ENCODE results near the gene POLQ. TPM values are rescaled to one million over a fixed set of nuclear protein-coding genes. Genes with fewer than 3 reads are reported as not detected.

Gene POLQ
- total RNA-seq, 2 donors from 2014 or later: under 0.01 to 0.66 TPM

DNA sequence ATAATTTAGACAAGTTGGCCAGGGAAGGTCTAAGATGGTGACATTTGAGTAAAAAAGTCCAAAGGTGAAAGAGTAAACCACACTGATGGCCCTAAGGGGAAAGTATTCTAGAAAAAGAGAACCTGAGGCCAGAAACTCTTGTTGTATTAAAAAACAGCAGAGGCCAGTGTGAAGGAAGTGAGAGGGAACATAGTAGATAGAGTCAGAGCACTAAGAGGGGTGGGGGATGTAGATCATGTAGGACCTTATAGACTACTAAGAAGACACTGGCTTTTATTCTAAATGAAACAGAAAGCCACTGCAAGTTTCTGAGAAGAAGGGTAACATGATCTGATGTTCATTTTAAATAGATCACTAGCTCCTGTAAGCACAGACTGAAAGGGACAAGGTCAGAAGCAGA is 14.5 kb downstream of the POLQ start:
- no peak overlapping the region for H3K4me3 ChIP-seq
- no peaks in the 10 kb centered on the region for H3K36me3 ChIP-seq (replicated peaks in 1 of 2; ENCODE audit: insufficient read depth in 1 of 2, low read depth in 2 of 2)
- ATAC-seq: no peak
- no peaks in the 10 kb centered on the region for H3K4me1 ChIP-seq
- H3K27me3 ChIP-seq: no peaks in the 10 kb centered on the region
- H3K27ac ChIP-seq: no peak overlapping the region
- H3K9me3 ChIP-seq: no peaks in the 10 kb centered on the region
- TF ChIP-seq POLR2A (IDR thresholded peaks at IDR 0.05): no peak
- TF ChIP-seq, protein P1, sequence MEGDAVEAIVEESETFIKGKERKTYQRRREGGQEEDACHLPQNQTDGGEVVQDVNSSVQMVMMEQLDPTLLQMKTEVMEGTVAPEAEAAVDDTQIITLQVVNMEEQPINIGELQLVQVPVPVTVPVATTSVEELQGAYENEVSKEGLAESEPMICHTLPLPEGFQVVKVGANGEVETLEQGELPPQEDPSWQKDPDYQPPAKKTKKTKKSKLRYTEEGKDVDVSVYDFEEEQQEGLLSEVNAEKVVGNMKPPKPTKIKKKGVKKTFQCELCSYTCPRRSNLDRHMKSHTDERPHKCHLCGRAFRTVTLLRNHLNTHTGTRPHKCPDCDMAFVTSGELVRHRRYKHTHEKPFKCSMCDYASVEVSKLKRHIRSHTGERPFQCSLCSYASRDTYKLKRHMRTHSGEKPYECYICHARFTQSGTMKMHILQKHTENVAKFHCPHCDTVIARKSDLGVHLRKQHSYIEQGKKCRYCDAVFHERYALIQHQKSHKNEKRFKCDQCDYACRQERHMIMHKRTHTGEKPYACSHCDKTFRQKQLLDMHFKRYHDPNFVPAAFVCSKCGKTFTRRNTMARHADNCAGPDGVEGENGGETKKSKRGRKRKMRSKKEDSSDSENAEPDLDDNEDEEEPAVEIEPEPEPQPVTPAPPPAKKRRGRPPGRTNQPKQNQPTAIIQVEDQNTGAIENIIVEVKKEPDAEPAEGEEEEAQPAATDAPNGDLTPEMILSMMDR (IDR thresholded peaks at IDR 0.05): no peak
- intact Hi-C loops (cut with DNase I): no loop called here
- DNase-seq: no peak

DNA sequence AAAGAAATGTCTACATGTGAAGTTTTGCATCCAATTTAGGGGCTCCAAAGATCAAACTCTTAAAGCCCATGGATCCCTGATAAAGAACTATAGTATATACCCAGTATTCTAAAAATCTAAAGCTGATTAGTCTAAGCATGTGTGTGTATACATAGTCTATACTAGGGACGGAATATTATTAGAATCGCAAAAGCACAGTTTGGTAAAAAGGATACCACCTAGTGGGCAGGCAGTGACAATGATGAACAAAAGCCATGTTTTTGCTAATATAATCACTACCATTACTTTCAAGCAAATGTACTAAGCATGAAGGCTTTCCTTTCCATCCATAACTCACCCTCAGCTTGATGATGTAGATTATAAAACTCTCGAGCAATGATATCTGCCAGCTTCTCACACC is 16.5 kb downstream of the POLQ start:
- intact Hi-C loops (cut with DNase I): no loop called here
- Histone ChIP-seq H3K4me3 (no peak overlapping the region), H3K36me3 (replicated peaks in 1 of 2; ENCODE audit: insufficient read depth in 1 of 2, low read depth in 2 of 2) (no peaks in the 10 kb centered on the region), H3K27me3 (no peaks in the 10 kb centered on the region), H3K4me1 (no peaks in the 10 kb centered on the region), H3K27ac (no peak overlapping the region), H3K9me3 (no peaks in the 10 kb centered on the region)
- TF ChIP-seq, protein P1 (IDR thresholded peaks at IDR 0.05): peak in 5 of 7 experiments; percentile 12 to 39 (median 28)
- no peak for TF ChIP-seq POLR2A (IDR thresholded peaks at IDR 0.05)
- ATAC-seq (no peak), DNase-seq (no peak)
- WGBS, 2 donors: 40 to 50% methylated on average over 3 of the region's 3 CpGs

DNA sequence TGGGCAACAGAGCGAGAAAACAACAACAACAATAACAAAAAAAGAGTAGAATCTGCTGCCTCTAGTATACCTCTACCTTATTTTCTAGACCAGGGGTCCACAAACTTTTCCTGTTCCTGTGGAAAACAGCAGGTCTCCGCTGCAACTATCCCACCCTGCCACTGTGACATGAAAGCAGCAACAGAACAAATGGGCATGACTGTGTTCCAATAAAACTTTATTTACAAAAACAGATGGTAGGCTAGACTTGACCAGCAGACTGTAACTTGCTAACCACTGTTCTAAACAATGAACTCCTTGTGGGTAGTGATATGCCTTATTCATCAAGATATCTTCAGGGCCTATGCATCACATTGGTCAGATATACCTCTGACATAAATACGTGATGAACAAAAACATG is 25.3 kb downstream of the POLQ start:
- WGBS, 2 donors: 98 to 99% methylated on average over 3 of the region's 3 CpGs
- ATAC-seq: no peak
- Histone ChIP-seq H3K4me3 (no peak overlapping the region), H3K4me1 (no peaks in the 10 kb centered on the region), H3K9me3 (no peaks in the 10 kb centered on the region), H3K27ac (no peak overlapping the region), H3K27me3 (no peaks in the 10 kb centered on the region), H3K36me3 (replicated peaks in 1 of 2; ENCODE audit: insufficient read depth in 1 of 2, low read depth in 2 of 2) (no peaks in the 10 kb centered on the region)
- intact Hi-C loops (cut with DNase I): no loop called here
- TF ChIP-seq, protein P1 (IDR thresholded peaks at IDR 0.05): no peak
- no peak for TF ChIP-seq POLR2A (IDR thresholded peaks at IDR 0.05)
- DNase-seq: no peak

DNA sequence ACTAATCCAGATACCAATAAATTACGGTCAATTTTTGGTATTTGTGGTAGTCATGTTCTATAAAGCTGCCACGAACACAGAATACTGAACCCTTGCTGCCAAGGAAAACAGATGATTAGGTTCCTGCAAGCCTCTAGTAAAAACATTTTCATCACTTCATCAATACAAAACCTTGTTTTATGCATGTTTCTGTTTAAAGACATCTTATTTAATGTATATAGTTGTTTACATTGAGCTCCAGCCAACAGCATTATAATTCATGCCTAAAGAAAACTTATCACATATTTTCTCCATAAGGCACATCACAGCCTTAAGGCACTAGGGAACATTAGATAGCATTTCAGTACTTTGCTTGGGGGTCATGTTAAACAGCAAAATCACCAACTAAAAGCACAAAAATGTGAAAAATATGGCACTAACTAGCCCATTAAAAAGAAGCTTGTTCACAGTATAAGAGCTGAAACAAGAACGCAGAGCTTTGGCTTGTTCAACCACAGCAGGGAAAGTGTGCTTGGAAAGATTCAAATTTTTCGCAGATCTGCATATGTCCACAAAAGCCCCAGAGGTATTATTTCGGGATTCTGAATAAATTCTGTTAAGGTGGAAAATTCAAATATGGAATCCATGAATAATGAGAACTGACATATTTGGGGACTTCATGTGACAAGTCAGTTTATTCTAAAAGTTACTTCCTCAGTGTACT is 27.7 kb downstream of the POLQ start:
- no peak for TF ChIP-seq POLR2A (IDR thresholded peaks at IDR 0.05)
- TF ChIP-seq, protein P1 (IDR thresholded peaks at IDR 0.05): no peak
- Histone ChIP-seq H3K4me1 (no peaks in the 10 kb centered on the region), H3K36me3 (replicated peaks in 1 of 2; ENCODE audit: insufficient read depth in 1 of 2, low read depth in 2 of 2) (no peaks in the 10 kb centered on the region), H3K27me3 (no peaks in the 10 kb centered on the region), H3K27ac (no peak overlapping the region), H3K9me3 (no peaks in the 10 kb centered on the region), H3K4me3 (no peak overlapping the region)
- no peak for DNase-seq
- 92 to 96% methylated on average over 5 of the region's 5 CpGs for WGBS, 2 donors
- intact Hi-C loops (cut with DNase I): no loop called here
- no peak for ATAC-seq

DNA sequence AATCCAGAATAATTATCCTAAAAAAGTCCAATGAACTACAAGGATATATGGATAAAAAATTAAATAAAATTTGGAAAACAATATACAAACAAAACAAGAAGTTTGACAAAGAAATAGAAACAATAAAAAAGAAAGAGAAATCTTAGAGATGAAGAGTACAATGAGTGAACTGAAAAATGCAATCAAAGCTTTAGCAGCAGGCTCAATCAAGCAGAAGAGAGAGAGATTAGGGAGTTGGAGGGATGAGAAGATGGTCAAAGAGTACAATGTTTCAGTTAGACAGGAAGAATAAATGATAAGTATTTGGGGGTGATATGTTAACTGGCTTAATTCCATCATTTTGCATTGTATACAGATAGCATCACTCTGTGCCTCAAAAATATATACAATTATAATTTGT is 29.9 kb downstream of the POLQ start:
- no peak for ATAC-seq
- intact Hi-C loops (cut with DNase I): no loop called here

More for the DNA sequence above, 29.9 kb downstream of the POLQ start:
- Histone ChIP-seq H3K4me1 (no peaks in the 10 kb centered on the region), H3K9me3 (no peaks in the 10 kb centered on the region), H3K27me3 (no peaks in the 10 kb centered on the region), H3K27ac (no peak overlapping the region), H3K4me3 (no peak overlapping the region), H3K36me3 (replicated peaks in 1 of 2; ENCODE audit: insufficient read depth in 1 of 2, low read depth in 2 of 2) (no peaks in the 10 kb centered on the region)
- TF ChIP-seq, protein P1 (IDR thresholded peaks at IDR 0.05): no peak
- TF ChIP-seq POLR2A (IDR thresholded peaks at IDR 0.05): no peak
- no peak for DNase-seq
